Lower leg skin (tissue), 4 donors: ENCODE data around the gene HOPX. TPM values are rescaled to one million over a fixed set of nuclear protein-coding genes. Genes with fewer than 3 reads are reported as not detected.
"Not testable (repeated sequence)": the region's sequence is repeated elsewhere in the genome, so short reads cannot be mapped to it uniquely, and the experiment has no call there.

Source experiments
- DNase-seq, 2 donors: peaks; one replicate each; pipeline ENCODE4 v3.0.0-alpha.2; 2019; ENCODE audit warnings: low spot score in 2 of 2
- H3K4me3 ChIP-seq: fragments of 200-600 bp; sonication (generic); 2 replicates; pipeline ENCODE4 v1.5.1; 2017; ENCODE audit warnings: mild to moderate bottlenecking, low read depth; ENCODE audit not compliant: poor library complexity, severe bottlenecking
- CTCF ChIP-seq, 3 donors: fragments of 450-650 bp; IDR thresholded peaks; one replicate each; pipeline ENCODE4 v1.5.1; 2016; ENCODE audit warnings: antibody characterized with exemption in 3 of 3, mild to moderate bottlenecking in 3 of 3, moderate library complexity in 2 of 3
- POLR2A ChIP-seq, 2 donors: fragments of 450-650 bp; IDR thresholded peaks; one replicate each; pipeline ENCODE4 v1.6.1; 2016 to 2017; ENCODE audit warnings: antibody characterized with exemption in 2 of 2, mild to moderate bottlenecking in 1 of 2, moderate library complexity in 1 of 2
- WGBS, 2 donors: methylation state at CpG; one replicate each; pipeline ENCODE4 v1.1.5; 2018; 5-methylcytosine and 5-hydroxymethylcytosine counted together
- intact Hi-C: fragments of 100-400 bp; cut with DNase I; formaldehyde crosslinking; loops from one replicate; pipeline ENCODE4 v1.15.0; 2023; ENCODE audit warnings: low total_unique reads
- total RNA-seq, 4 donors: library from RNA; depleted of rRNA; stranded (reverse); fragments of >200 nt; gene quantifications; one replicate each; pipeline ENCODE4 v1.1.0, GENCODE V29; 2016

The HOPX gene
- total RNA-seq, 4 donors from 2014 or later: 1,330 to 2,611 (median 2,071) TPM

- H3K4me3 ChIP-seq: no peak overlapping the region
- DNase-seq: no peak
- intact Hi-C loops: no loop called here
- 42 to 53% methylated on average over 3 of the region's 3 CpGs for WGBS, 2 donors
- TF ChIP-seq POLR2A (IDR thresholded peaks at IDR 0.05): no peak
- no peak for TF ChIP-seq CTCF (IDR thresholded peaks at IDR 0.05)
Measured at GRCh38 chr4:56674984-56675383, 6.1 kb downstream of the HOPX start.

GRCh38 chr4:56671860-56672259, 9.2 kb downstream of the HOPX start:
- 53 to 55% methylated on average over 2 of the region's 2 CpGs for WGBS, 2 donors
- no peak overlapping the region for H3K4me3 ChIP-seq
- TF ChIP-seq POLR2A (IDR thresholded peaks at IDR 0.05) (no peak), CTCF (IDR thresholded peaks at IDR 0.05) (no peak)
- intact Hi-C loops: no loop called here
- no peak for DNase-seq

GRCh38 chr4:56671373-56671772, 9.7 kb downstream of the HOPX start:
- intact Hi-C loops: no loop called here
- H3K4me3 ChIP-seq: no peak overlapping the region
- 82 to 88% methylated on average over 1 of the region's 1 CpG for WGBS, 2 donors
- DNase-seq: no peak
- TF ChIP-seq POLR2A (IDR thresholded peaks at IDR 0.05): no peak
- no peak for TF ChIP-seq CTCF (IDR thresholded peaks at IDR 0.05)

- TF ChIP-seq CTCF (IDR thresholded peaks at IDR 0.05) (no peak), POLR2A (IDR thresholded peaks at IDR 0.05) (no peak)
- H3K4me3 ChIP-seq: no peak overlapping the region
- 89 to 95% methylated on average over 4 of the region's 4 CpGs for whole genome bisulfite sequencing, 2 donors
- intact Hi-C loops: no loop called here
- no peak for DNase-seq
Measured at GRCh38 chr4:56668267-56668666, 12.8 kb downstream of the HOPX start.

- DNase-seq, H3K4me3 ChIP-seq, intact Hi-C loops: not testable (repeated sequence)
- WGBS, 2 donors: 59 to 65% methylated on average over 1 of the region's 1 CpG
Measured at GRCh38 chr4:56667396-56667795, 13.7 kb downstream of the HOPX start.

GRCh38 chr4:56666279-56666678, 14.8 kb downstream of the HOPX start:
- intact Hi-C loops: no loop called here

More at GRCh38 chr4:56666279-56666678, 14.8 kb downstream of the HOPX start:
- no peak overlapping the region for H3K4me3 ChIP-seq
- DNase-seq: no peak
- 52 to 58% methylated on average over 2 of the region's 2 CpGs for WGBS, 2 donors
- TF ChIP-seq CTCF (IDR thresholded peaks at IDR 0.05) (no peak), POLR2A (IDR thresholded peaks at IDR 0.05) (no peak)
